HG03575 (cell line): Measurements from ENCODE around the gene ILF3.

Experiments used
- ATAC-seq: cut with Tn5 transposase; IDR thresholded peaks from one replicate; pipeline ENCODE4 v1.9.1; 2021; ENCODE audit not compliant: unreplicated experiment, insufficient number of reproducible peaks, low FRiP score; ENCODE audit errors: extremely low read depth

Gene ILF3

GRCh38 chr19:10719466-10719961, 65.4 kb downstream of the ILF3 start:
- ATAC-seq, result no peak

- ATAC-seq, result no peak
Measured at GRCh38 chr19:10720607-10721125, 66.5 kb downstream of the ILF3 start.

GRCh38 chr19:10723591-10723990, 69.4 kb downstream of the ILF3 start:
- ATAC-seq, result no peak

GRCh38 chr19:10724573-10725071, 70.5 kb downstream of the ILF3 start:
- no peak for ATAC-seq

GRCh38 chr19:10725415-10725814, 71.3 kb downstream of the ILF3 start:
- no peak for ATAC-seq

- no peak for ATAC-seq
Measured at GRCh38 chr19:10726268-10726667, 72.1 kb downstream of the ILF3 start.

GRCh38 chr19:10727685-10728201, 73.6 kb downstream of the ILF3 start:
- no peak for ATAC-seq

- ATAC-seq, result no peak
Measured at GRCh38 chr19:10729411-10729810, 75.3 kb downstream of the ILF3 start.

- no peak for ATAC-seq
Measured at GRCh38 chr19:10730932-10731331, 76.8 kb downstream of the ILF3 start.

- ATAC-seq, result no peak
Measured at GRCh38 chr19:10735741-10736140, 81.6 kb downstream of the ILF3 start.

GRCh38 chr19:10736189-10736588, 82.0 kb downstream of the ILF3 start:
- ATAC-seq, result no peak

GRCh38 chr19:10736916-10737551, 82.9 kb downstream of the ILF3 start:
- ATAC-seq, result no peak

- ATAC-seq, result no peak
Measured at GRCh38 chr19:10737722-10738121, 83.6 kb downstream of the ILF3 start.

GRCh38 chr19:10740798-10741197, 86.7 kb downstream of the ILF3 start:
- ATAC-seq, result no peak
